HG03025 (cell line): ENCODE results near the gene TNFRSF13B.
"Not testable (repeated sequence)": the region's sequence is repeated elsewhere in the genome, so short reads cannot be mapped to it uniquely, and the experiment has no call there.

Source experiments
- ATAC-seq: cut with Tn5 transposase; IDR thresholded peaks from one replicate; pipeline ENCODE4 v1.9.1; 2021; ENCODE audit warnings: mild to moderate bottlenecking, moderate library complexity; ENCODE audit not compliant: unreplicated experiment, low FRiP score

The TNFRSF13B gene

GRCh38 chr17:16971458-16972338 is at the start of gene TNFRSF13B:
Gene TNFRSF13B (minus strand): TSS chr17:16972118. CDS start chr17:16972075, 43 bp downstream.
- no peak for ATAC-seq

GRCh38 chr17:17021194-17021863 is 49.4 kb upstream of the TNFRSF13B start:
- ATAC-seq: no peak

GRCh38 chr17:17020821-17021193 is 48.9 kb upstream of the TNFRSF13B start:
- no peak for ATAC-seq

GRCh38 chr17:17019891-17020456 is 48.1 kb upstream of the TNFRSF13B start:
- ATAC-seq: no peak

GRCh38 chr17:17019430-17019762 is 47.5 kb upstream of the TNFRSF13B start:
- ATAC-seq: no peak

- no peak for ATAC-seq
Observed at GRCh38 chr17:17018612-17019429, 46.9 kb upstream of the TNFRSF13B start.

- ATAC-seq: no peak
Observed at GRCh38 chr17:17018021-17018441, 46.1 kb upstream of the TNFRSF13B start.

GRCh38 chr17:17017343-17018014 is 45.6 kb upstream of the TNFRSF13B start:
- ATAC-seq: no peak

- ATAC-seq: not testable (repeated sequence)
Observed at GRCh38 chr17:17016199-17017197, 44.6 kb upstream of the TNFRSF13B start.

- no peak for ATAC-seq
Observed at GRCh38 chr17:17015230-17015629, 43.3 kb upstream of the TNFRSF13B start.

- not testable (repeated sequence) for ATAC-seq
Observed at GRCh38 chr17:17014748-17015124, 42.8 kb upstream of the TNFRSF13B start.

- ATAC-seq: not testable (repeated sequence)
Observed at GRCh38 chr17:17013828-17014747, 42.2 kb upstream of the TNFRSF13B start.

GRCh38 chr17:17011043-17011907 is 39.4 kb upstream of the TNFRSF13B start:
- ATAC-seq: not testable (repeated sequence)

GRCh38 chr17:17010545-17011034 is 38.7 kb upstream of the TNFRSF13B start:
- ATAC-seq: not testable (repeated sequence)

- not testable (repeated sequence) for ATAC-seq
Observed at GRCh38 chr17:17009972-17010371, 38.1 kb upstream of the TNFRSF13B start.

GRCh38 chr17:17008621-17009397 is 36.9 kb upstream of the TNFRSF13B start:
- not testable (repeated sequence) for ATAC-seq
